AG09309 (cell line): Measurements from ENCODE around the gene MAN1B1.

ENCODE experiments used
- DNase-seq: peaks from one replicate; pipeline ENCODE4 v3.0.0-alpha.2; 2010; ENCODE audit warnings: low read depth
- H3K4me3 ChIP-seq: 2 replicates; pipeline ENCODE4 v1.5.1; 2011; ENCODE audit warnings: mild to moderate bottlenecking, low read depth, low read length, moderate library complexity; ENCODE audit not compliant: control insufficient read depth
- TF ChIP-seq, protein P1 (sequence below): IDR thresholded peaks from 2 replicates; pipeline ENCODE4 v1.5.1; 2011; ENCODE audit warnings: mild to moderate bottlenecking, low read depth, low read length, inconsistent platforms; ENCODE audit not compliant: insufficient read depth, control insufficient read depth; ENCODE audit errors: missing control alignments

MAN1B1 gene

GRCh38 chr9:137146527-137146918 is 59.7 kb downstream of the MAN1B1 start:
- DNase-seq, result no peak

DNA sequence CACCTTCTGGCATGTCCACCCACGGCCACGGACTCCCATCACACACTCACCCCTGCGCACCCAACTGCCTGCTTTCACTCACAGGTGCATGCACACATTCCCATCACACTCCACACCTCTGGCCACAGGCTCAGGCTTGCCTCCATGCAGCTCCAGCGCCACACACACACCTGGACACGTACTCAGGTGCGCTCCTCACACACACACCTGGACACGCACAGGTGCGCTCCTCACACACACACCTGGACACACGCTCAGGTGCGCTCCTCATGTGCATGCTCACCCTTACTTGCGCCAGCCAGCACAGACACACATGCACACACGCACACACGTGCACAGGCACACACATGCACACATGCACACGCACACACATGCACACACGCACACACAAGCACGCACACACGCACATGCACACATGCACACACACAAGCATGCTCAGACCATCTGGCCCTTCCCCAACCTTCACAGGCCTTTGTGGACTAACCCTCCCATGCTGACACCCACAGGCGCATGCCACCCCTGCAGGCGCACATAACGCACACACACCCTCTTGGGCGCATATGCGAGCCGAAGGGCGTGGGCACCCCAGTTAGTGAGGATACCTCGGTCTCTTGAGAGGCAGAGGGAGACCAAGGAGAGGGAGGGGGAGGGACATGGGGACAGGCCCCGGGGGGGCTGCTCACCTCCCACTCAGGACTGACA is 60.5 kb downstream of the MAN1B1 start:
- H3K4me3 ChIP-seq, result no peak overlapping the region
- DNase-seq, result no peak
- TF ChIP-seq, protein P1, sequence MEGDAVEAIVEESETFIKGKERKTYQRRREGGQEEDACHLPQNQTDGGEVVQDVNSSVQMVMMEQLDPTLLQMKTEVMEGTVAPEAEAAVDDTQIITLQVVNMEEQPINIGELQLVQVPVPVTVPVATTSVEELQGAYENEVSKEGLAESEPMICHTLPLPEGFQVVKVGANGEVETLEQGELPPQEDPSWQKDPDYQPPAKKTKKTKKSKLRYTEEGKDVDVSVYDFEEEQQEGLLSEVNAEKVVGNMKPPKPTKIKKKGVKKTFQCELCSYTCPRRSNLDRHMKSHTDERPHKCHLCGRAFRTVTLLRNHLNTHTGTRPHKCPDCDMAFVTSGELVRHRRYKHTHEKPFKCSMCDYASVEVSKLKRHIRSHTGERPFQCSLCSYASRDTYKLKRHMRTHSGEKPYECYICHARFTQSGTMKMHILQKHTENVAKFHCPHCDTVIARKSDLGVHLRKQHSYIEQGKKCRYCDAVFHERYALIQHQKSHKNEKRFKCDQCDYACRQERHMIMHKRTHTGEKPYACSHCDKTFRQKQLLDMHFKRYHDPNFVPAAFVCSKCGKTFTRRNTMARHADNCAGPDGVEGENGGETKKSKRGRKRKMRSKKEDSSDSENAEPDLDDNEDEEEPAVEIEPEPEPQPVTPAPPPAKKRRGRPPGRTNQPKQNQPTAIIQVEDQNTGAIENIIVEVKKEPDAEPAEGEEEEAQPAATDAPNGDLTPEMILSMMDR, result no peak

More at GRCh38 chr9:137146527-137146918, 59.7 kb downstream of the MAN1B1 start:
- TF ChIP-seq, protein P1, result no peak
- no peak overlapping the region for H3K4me3 ChIP-seq

DNA sequence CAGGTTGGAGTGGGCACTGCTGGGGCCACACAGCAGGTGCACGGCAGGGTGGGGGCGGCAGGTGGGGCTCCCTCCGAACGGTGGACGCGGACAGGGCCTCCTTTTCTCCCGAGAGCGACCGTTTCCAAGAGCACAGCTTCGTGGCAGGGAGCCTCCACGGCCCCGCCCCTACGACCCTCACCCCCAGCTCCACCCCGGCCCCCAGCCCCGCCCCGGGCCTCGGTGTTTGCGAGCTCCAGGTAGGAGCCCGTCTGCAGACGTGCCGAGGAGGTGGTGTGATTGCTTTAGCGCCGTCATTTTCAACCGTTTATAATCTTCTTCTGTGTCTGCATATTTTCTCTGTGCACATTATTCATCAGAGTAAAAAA is 61.0 kb downstream of the MAN1B1 start:
- TF ChIP-seq, protein P1, result no peak
- no peak overlapping the region for H3K4me3 ChIP-seq
- DNase-seq, result no peak

- TF ChIP-seq, protein P1, result no peak
- DNase-seq, result no peak
Observed at GRCh38 chr9:137148242-137148641, 61.5 kb downstream of the MAN1B1 start.

GRCh38 chr9:137148661-137149060 is 61.9 kb downstream of the MAN1B1 start:
- no peak for DNase-seq
- H3K4me3 ChIP-seq, result no peak overlapping the region
- TF ChIP-seq, protein P1, result no peak

More at GRCh38 chr9:137148242-137148641, 61.5 kb downstream of the MAN1B1 start:
- no peak overlapping the region for H3K4me3 ChIP-seq

- no peak overlapping the region for H3K4me3 ChIP-seq
- no peak for DNase-seq
- TF ChIP-seq, protein P1, result no peak
Observed at GRCh38 chr9:137149363-137149762, 62.6 kb downstream of the MAN1B1 start.
